ENCODE measurements around the gene PFDN6.

GRCh38 chr6:33323623-33323948 lies 34.2 kb downstream of the PFDN6 start:
- no peak for TF ChIP-seq CTCF (conservative IDR thresholded peaks at IDR 0.05; ENCODE audit: low read depth, low read length)
- no peak for TF ChIP-seq EZH2phosphoT487 (IDR thresholded peaks at IDR 0.05; ENCODE audit: borderline replicate concordance, low read length)
